HG03342 (cell line): ENCODE results near the gene MMRN2.
"Not testable (repeated sequence)": the region's sequence is repeated elsewhere in the genome, so short reads cannot be mapped to it uniquely, and the experiment has no call there.

Source experiments
- ATAC-seq: cut with Tn5 transposase; IDR thresholded peaks from one replicate; pipeline ENCODE4 v1.9.1; 2021; ENCODE audit warnings: mild to moderate bottlenecking, moderate library complexity; ENCODE audit not compliant: unreplicated experiment

MMRN2 gene

GRCh38 chr10:86941991-86942421, 15.4 kb downstream of the MMRN2 start:
- no peak for ATAC-seq

DNA sequence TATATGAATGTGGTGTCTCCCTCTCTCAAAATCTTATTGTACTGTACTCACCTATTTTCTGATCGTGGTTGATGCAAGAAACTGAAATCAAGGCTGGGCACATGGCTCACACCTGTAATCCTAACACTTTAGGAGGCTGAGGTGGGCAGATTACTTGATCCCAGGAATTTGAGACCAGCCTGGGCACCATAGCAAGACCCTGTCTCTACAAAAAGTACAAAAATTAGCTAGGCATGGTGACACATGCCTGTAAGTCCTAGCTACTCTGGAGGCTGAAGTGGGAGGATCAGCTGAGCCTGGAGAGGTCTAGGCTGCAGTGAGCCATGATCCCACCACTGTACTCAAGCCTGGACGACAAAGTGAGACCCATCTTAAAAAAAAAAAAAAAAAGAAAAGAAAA, 16.0 kb downstream of the MMRN2 start:
- ATAC-seq = no peak

DNA sequence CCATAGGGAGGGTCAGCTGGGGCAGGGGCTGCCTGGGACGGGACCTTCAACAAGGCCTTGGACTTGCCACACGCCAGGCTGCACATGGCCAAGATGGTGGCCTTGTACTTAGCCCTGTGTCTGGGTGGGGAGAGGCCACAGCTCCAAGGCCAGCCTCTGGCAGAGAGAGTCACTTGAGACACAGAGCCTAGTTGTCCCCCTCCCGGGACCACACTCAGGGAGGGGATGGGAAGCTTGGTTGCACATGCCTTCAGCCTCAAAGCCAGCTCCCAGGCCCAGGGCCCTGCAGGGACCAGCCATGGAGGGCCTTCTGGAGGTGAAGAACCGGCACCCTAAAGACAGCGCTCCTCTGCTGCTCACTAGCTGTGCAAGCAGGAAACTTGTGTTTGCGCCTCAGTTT, 16.7 kb downstream of the MMRN2 start:
- ATAC-seq = no peak

- ATAC-seq = not testable (repeated sequence)
Observed at GRCh38 chr10:86940076-86940475, 17.3 kb downstream of the MMRN2 start.

- ATAC-seq = no peak
Observed at GRCh38 chr10:86938260-86938659, 19.2 kb downstream of the MMRN2 start.

- ATAC-seq = no peak
Observed at GRCh38 chr10:86937502-86938154, 19.8 kb downstream of the MMRN2 start.

DNA sequence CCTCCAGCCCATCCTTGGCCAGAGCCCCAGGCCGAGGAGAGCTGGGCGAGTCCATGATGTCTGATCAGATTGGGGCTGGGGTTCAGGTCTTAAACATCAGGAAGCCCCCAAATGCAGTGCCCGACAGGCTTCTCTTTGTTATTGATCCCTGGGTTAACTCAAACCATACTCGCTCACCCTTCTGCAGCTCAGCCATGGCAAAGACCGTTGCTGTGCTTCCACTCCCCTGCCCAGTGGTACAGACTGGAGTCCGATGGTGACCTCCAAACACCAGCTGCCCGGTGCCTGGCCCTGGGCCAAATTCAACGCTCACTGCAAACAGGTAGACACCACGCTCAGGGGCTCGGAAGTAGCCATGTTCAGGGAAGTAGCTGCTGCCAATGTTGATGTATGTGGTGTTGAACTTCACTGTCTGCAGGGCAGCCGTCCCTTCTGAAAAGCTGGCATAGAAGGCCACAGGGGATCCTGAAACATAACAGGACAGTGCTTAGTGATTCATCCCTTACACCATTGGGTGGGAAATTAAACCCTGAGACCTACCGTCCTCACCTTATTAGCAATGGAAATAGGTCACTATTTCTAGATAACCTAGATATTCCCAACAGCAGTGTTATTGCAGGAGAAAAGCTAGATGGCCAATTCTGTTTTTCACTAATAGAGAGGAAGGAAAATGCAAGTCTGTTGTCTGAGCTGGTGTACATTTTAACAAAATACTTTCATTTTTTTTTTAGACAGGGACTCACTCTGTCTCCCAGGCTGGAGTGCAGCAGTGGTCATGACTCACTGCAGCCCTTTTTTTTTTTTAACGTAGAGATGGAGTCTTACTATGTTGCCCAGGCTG, 20.5 kb downstream of the MMRN2 start:
- ATAC-seq = no peak

DNA sequence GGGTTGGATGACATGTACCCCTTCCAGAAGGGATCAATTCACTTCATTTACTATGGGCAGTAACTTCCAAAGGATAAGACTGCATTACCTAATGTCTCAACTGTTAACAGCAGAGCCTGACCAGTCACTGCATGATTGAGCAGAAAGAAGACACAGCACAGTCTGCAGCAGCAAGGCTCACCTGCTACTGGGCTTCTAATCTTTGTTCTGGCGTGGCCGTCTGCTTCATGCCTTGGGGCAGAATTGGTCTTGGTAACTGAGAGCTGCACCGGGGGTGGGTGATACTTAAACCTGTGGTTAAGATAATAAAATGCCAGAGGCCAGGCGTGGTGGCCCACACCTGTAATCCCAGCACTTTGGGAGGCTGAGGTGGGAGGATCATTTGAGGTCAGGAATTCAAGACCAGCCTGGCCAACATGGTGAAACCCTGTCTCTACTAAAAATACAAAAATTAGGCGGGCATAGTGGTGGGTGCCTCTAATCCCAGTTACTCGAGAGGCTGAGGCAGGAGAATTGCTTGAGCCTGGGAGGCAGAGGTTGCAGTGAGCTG, 23.2 kb downstream of the MMRN2 start:
- ATAC-seq = not testable (repeated sequence)

DNA sequence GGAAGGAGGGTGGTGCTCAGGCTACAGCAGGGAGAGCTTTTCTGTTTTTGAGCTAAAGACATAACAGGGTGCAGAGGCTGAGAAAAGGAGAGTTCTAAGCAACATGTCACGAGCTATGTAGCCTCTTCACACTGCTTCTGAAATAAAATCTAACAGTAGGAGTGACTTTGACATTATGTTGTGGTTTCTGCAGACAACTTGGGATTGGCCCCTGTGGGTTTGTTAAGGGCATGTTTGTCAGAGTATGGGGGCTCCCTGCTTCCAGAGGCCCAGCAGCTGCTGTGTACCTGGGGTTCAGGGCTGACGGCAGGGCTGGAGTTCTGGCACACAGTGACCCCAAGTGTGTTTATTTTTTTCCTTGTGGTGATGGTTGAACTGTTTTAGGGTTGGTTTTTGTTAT, 24.7 kb downstream of the MMRN2 start:
- ATAC-seq = no peak

DNA sequence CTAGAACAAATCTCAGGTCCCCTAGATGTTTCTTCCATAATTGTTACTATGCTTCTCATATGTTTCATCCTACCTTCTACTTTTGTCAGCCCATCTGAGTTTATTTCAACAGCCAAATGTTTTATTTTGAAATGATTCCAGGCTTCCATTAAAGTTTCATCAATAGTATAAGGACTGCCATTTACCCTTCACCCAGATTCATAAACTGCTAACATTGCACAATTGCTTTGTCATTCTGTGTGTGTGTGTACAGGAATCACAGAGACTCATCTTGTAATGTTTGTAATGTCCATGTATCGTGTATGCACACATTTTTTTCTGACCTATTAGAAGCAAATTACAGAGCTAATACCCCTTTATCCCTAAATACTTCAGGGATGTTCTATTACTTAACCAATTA, 25.5 kb downstream of the MMRN2 start:
- ATAC-seq = no peak

DNA sequence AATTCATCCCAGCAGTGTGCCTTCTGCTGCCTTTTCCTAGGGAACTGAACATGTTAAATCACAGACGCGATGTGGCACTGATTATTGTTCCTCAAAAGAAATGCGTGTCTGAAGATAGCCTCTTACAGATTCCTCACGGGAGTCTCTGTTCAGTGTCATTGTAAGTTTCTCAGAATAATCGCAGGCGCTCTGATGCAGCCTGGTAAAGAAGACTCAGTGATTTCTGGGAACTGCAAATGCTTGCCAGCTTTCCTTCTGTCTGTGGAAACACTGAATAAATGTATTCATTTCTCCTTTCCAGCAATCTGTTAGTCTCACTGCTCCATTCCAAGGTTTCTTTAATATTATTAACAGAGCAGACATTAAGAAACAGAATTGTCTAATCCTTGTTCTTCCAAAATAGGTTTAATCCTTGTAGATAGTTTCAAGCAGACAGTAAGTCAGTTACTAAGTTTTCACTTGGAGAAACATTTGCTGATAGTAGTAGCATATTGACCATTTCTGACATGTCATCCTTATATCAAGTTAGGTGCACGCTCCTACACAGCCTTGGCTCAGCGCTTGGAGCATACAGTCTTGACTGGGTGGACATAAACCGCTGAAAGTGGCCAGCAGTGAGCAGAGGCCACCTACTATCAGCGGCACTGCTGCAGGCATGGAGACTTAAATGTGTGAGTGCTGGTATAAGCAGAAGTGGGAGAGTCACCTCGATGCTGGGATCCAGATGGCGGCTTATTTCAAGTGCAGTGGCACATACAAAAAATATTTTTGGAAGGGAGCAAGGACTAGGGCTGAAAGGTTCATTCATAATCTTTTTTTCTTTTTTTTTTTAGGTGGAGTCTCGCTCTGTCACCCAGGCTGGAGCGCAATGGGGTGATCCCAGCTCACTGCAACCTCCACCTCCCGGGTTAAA, 27.7 kb downstream of the MMRN2 start:
- ATAC-seq = no peak

DNA sequence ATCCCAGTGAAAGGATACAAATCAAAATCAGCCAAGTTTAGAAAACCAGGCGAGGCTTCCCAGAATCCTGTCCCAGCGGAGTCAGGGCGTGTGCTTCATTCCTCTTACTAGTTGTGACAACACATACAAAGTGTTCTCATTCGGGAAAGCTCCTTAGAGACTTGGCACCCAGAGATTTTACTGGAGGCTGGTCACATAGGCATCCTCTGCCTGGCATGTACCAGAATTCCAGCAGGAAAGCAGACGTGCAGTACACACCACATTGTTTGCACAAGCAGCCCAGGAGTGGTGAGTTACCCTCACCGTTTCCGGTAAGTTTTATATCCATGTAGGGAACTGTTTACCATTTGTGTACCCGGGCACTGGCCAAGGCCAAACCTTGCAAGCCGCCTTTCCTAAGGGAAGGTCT, 34.9 kb downstream of the MMRN2 start:
- no peak for ATAC-seq

- ATAC-seq = no peak
Observed at GRCh38 chr10:86918022-86918471, 39.4 kb downstream of the MMRN2 start.

GRCh38 chr10:86914734-86915133, 42.7 kb downstream of the MMRN2 start:
- ATAC-seq = no peak

- no peak for ATAC-seq
Observed at GRCh38 chr10:86905429-86905828, 52.0 kb downstream of the MMRN2 start.

DNA sequence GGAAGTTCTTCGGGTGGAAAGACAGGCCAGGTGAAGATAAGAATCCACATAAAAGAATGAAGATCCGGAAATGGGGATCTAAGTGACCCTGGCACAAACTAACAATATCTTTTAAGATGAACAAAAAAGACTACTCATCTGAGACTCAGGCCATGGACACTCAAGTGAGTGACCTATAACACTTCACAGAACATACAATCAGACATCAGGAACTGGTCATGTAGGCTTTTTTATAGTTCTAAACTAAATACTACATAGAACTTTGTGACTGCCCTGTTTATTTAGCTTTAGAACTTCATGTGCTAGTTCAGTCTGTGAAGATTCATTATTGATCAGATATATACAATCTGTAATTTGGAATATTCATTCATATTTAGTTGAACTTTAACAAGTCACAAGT, 52.8 kb downstream of the MMRN2 start:
- ATAC-seq = no peak

GRCh38 chr10:86900955-86901354, 56.5 kb downstream of the MMRN2 start:
- ATAC-seq = no peak

DNA sequence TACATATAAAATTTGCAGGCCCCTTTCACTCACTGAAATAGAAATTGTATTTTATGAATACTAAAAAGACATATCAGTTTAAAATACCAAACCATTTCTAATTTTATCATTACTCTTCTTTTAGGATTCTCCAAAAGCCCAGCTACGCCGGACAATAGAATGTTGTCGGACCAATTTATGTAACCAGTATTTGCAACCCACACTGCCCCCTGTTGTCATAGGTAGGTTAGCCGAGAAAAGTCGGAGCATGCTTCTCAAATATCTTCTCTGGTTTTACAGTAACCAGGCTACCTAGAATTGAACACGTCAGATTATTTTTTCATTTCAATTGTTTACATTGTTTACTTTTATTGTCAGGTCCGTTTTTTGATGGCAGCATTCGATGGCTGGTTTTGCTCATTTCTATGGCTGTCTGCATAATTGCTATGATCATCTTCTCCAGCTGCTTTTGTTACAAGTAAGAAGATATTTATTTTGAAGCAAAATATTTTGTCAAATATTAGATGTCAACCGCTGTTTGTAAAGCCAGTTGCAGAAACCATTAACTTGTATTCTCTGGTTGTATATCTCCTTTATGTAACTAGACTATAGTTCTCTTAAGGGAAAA, 57.6 kb downstream of the MMRN2 start:
- no peak for ATAC-seq

GRCh38 chr10:86899132-86899531, 58.3 kb downstream of the MMRN2 start:
- ATAC-seq = no peak

GRCh38 chr10:86898511-86898910, 58.9 kb downstream of the MMRN2 start:
- no peak for ATAC-seq

- no peak for ATAC-seq
Observed at GRCh38 chr10:86889997-86890396, 67.4 kb downstream of the MMRN2 start.
